ENCODE measurements around the gene VAMP4.

VAMP4 gene

DNA sequence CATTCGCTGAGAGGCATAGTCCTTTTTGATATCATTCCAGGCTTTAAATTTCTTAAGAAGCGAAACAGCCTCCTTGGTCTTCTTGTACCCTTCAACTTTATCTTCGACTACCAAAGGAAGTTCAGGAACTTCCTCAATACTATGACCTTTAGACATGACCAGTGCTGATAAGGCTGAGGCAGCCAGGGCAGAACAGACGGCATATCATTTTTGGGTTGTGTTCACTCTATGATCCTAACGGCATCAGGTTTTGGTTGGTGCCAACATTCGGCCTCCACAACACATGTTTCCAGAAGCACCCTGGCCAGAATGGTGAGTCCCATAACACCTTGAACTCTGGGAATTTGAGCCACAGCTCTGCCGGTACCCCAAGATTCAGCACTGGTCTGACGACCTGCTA, 58.0 kb downstream of the VAMP4 start:
- no peaks in the 10 kb centered on the region for H3K27me3 ChIP-seq (ENCODE audit: control insufficient read depth, insufficient read depth, low read length)
- no peaks in the 10 kb centered on the region for H3K9me3 ChIP-seq (ENCODE audit: control insufficient read depth, insufficient read depth, low read length)
- no peak overlapping the region for H3K4me3 ChIP-seq (ENCODE audit: low read depth, low read length)
- no peak overlapping the region for H3K9ac ChIP-seq (ENCODE audit: low read depth, low read length)
- no peaks in the 10 kb centered on the region for H3K36me3 ChIP-seq (ENCODE audit: control insufficient read depth, insufficient read depth, low read length)
- H3K4me1 ChIP-seq (ENCODE audit: control insufficient read depth, insufficient read depth, low read length): no peaks in the 10 kb centered on the region

GRCh38 chr1:171680339-171680738, 61.5 kb downstream of the VAMP4 start:
- Histone ChIP-seq H3K27me3 (ENCODE audit: control insufficient read depth, insufficient read depth, low read length) (no peaks in the 10 kb centered on the region), H3K4me1 (ENCODE audit: control insufficient read depth, insufficient read depth, low read length) (no peaks in the 10 kb centered on the region), H3K9ac (ENCODE audit: low read depth, low read length) (no peak overlapping the region), H3K36me3 (ENCODE audit: control insufficient read depth, insufficient read depth, low read length) (no peaks in the 10 kb centered on the region), H3K9me3 (ENCODE audit: control insufficient read depth, insufficient read depth, low read length) (no peaks in the 10 kb centered on the region), H3K4me3 (ENCODE audit: low read depth, low read length) (no peak overlapping the region)

- H3K9ac ChIP-seq (ENCODE audit: low read depth, low read length): no peak overlapping the region
- H3K4me3 ChIP-seq (ENCODE audit: low read depth, low read length): no peak overlapping the region
- no peaks in the 10 kb centered on the region for H3K4me1 ChIP-seq (ENCODE audit: control insufficient read depth, insufficient read depth, low read length)
- H3K36me3 ChIP-seq (ENCODE audit: control insufficient read depth, insufficient read depth, low read length): no peaks in the 10 kb centered on the region
- no peaks in the 10 kb centered on the region for H3K9me3 ChIP-seq (ENCODE audit: control insufficient read depth, insufficient read depth, low read length)
- H3K27me3 ChIP-seq (ENCODE audit: control insufficient read depth, insufficient read depth, low read length): no peaks in the 10 kb centered on the region
These were observed 65.0 kb downstream of the VAMP4 start for GRCh38 chr1:171676823-171677222.

GRCh38 chr1:171674431-171675405, 67.1 kb downstream of the VAMP4 start:
- Histone ChIP-seq H3K27me3 (ENCODE audit: control insufficient read depth, insufficient read depth, low read length) (no peaks in the 10 kb centered on the region), H3K9ac (ENCODE audit: low read depth, low read length) (no peak overlapping the region), H3K4me3 (ENCODE audit: low read depth, low read length) (no peak overlapping the region), H3K36me3 (ENCODE audit: control insufficient read depth, insufficient read depth, low read length) (no peaks in the 10 kb centered on the region), H3K9me3 (ENCODE audit: control insufficient read depth, insufficient read depth, low read length) (no peaks in the 10 kb centered on the region), H3K4me1 (ENCODE audit: control insufficient read depth, insufficient read depth, low read length) (no peaks in the 10 kb centered on the region)

DNA sequence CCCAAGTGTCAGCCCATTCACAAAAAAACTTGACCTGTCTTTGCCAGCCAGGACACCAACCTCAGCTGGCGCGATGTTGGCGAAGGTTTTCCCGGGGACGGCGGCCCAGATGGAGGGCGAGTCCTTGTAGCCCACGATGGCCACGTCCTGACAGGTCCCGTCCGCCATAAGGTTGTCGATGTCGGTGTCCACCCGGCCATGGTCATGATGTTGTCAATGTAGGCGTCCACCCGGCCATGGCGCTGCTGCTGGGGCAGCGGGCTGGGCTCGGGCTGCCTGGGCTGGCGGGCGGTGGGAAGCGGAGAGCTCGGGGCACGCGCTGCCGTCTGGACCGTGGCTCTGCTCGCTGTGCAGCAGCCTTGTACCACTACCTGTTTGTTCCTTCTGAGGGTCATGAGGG, 71.1 kb downstream of the VAMP4 start:
- no peak overlapping the region for H3K9ac ChIP-seq (ENCODE audit: low read depth, low read length)
- no peaks in the 10 kb centered on the region for H3K27me3 ChIP-seq (ENCODE audit: control insufficient read depth, insufficient read depth, low read length)
- no peaks in the 10 kb centered on the region for H3K36me3 ChIP-seq (ENCODE audit: control insufficient read depth, insufficient read depth, low read length)

GRCh38 chr1:171668372-171668771, 73.5 kb downstream of the VAMP4 start:
- no peaks in the 10 kb centered on the region for H3K9me3 ChIP-seq (ENCODE audit: control insufficient read depth, insufficient read depth, low read length)
- no peaks in the 10 kb centered on the region for H3K4me1 ChIP-seq (ENCODE audit: control insufficient read depth, insufficient read depth, low read length)
- H3K27me3 ChIP-seq (ENCODE audit: control insufficient read depth, insufficient read depth, low read length): no peaks in the 10 kb centered on the region
- H3K9ac ChIP-seq (ENCODE audit: low read depth, low read length): no peak overlapping the region
- no peak overlapping the region for H3K4me3 ChIP-seq (ENCODE audit: low read depth, low read length)
- H3K36me3 ChIP-seq (ENCODE audit: control insufficient read depth, insufficient read depth, low read length): no peaks in the 10 kb centered on the region

More for the DNA sequence above, 71.1 kb downstream of the VAMP4 start:
- Histone ChIP-seq H3K4me1 (ENCODE audit: control insufficient read depth, insufficient read depth, low read length) (no peaks in the 10 kb centered on the region), H3K9me3 (ENCODE audit: control insufficient read depth, insufficient read depth, low read length) (no peaks in the 10 kb centered on the region), H3K4me3 (ENCODE audit: low read depth, low read length) (no peak overlapping the region)

- no peaks in the 10 kb centered on the region for H3K36me3 ChIP-seq (ENCODE audit: control insufficient read depth, insufficient read depth, low read length)
- H3K4me1 ChIP-seq (ENCODE audit: control insufficient read depth, insufficient read depth, low read length): no peaks in the 10 kb centered on the region
- no peak overlapping the region for H3K9ac ChIP-seq (ENCODE audit: low read depth, low read length)
- no peaks in the 10 kb centered on the region for H3K9me3 ChIP-seq (ENCODE audit: control insufficient read depth, insufficient read depth, low read length)
- no peak overlapping the region for H3K4me3 ChIP-seq (ENCODE audit: low read depth, low read length)
- no peaks in the 10 kb centered on the region for H3K27me3 ChIP-seq (ENCODE audit: control insufficient read depth, insufficient read depth, low read length)
These were observed 75.6 kb downstream of the VAMP4 start for GRCh38 chr1:171666114-171666769.

GRCh38 chr1:171664976-171665375, 76.9 kb downstream of the VAMP4 start:
- no peaks in the 10 kb centered on the region for H3K36me3 ChIP-seq (ENCODE audit: control insufficient read depth, insufficient read depth, low read length)
- H3K9me3 ChIP-seq (ENCODE audit: control insufficient read depth, insufficient read depth, low read length): no peaks in the 10 kb centered on the region
- no peak overlapping the region for H3K9ac ChIP-seq (ENCODE audit: low read depth, low read length)
- no peak overlapping the region for H3K4me3 ChIP-seq (ENCODE audit: low read depth, low read length)
- H3K4me1 ChIP-seq (ENCODE audit: control insufficient read depth, insufficient read depth, low read length): no peaks in the 10 kb centered on the region
- no peaks in the 10 kb centered on the region for H3K27me3 ChIP-seq (ENCODE audit: control insufficient read depth, insufficient read depth, low read length)

DNA sequence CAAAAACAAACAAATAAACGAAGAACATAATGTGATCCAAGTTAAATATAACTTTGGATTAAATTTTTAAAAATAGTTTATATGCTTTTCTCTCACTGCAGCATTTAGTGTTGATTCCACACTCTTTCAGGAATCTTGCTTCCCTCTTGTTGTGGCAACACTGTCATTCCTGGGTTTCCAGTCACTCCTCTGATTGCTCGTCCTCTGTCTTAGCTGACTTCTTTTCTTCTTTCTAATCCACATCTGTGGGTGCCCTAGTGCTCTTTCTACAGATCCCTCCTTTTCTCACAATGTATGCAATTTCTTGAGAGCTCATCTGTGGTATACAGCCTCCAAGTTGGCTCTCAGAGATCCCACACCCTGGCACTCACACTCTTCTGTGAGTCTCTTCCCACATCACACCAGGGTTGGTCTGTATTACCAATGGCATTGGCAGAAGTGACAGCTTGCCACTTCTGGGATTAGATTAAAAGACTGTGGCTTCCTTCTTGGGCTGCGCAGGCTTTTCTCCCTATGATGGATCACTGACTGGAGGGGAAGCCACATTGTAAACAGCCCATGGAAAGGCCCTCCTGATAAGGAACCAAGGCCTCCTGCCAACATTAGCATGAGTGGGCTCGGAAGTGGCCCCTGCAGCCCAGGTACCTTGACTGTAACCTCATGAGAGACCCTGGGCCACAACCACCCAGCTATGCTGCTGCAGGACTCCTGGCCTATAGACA, 77.8 kb downstream of the VAMP4 start:
- Histone ChIP-seq H3K36me3 (ENCODE audit: control insufficient read depth, insufficient read depth, low read length) (no peaks in the 10 kb centered on the region), H3K4me3 (ENCODE audit: low read depth, low read length) (no peak overlapping the region), H3K4me1 (ENCODE audit: control insufficient read depth, insufficient read depth, low read length) (no peaks in the 10 kb centered on the region), H3K9ac (ENCODE audit: low read depth, low read length) (no peak overlapping the region), H3K9me3 (ENCODE audit: control insufficient read depth, insufficient read depth, low read length) (no peaks in the 10 kb centered on the region), H3K27me3 (ENCODE audit: control insufficient read depth, insufficient read depth, low read length) (no peaks in the 10 kb centered on the region)

- H3K9me3 ChIP-seq (ENCODE audit: control insufficient read depth, insufficient read depth, low read length): no peaks in the 10 kb centered on the region
- H3K4me3 ChIP-seq (ENCODE audit: low read depth, low read length): no peak overlapping the region
- no peaks in the 10 kb centered on the region for H3K36me3 ChIP-seq (ENCODE audit: control insufficient read depth, insufficient read depth, low read length)
- no peak overlapping the region for H3K9ac ChIP-seq (ENCODE audit: low read depth, low read length)
- no peaks in the 10 kb centered on the region for H3K4me1 ChIP-seq (ENCODE audit: control insufficient read depth, insufficient read depth, low read length)
- no peaks in the 10 kb centered on the region for H3K27me3 ChIP-seq (ENCODE audit: control insufficient read depth, insufficient read depth, low read length)
These were observed 78.6 kb downstream of the VAMP4 start for GRCh38 chr1:171663036-171663853.

- H3K4me1 ChIP-seq (ENCODE audit: control insufficient read depth, insufficient read depth, low read length): no peaks in the 10 kb centered on the region
- no peaks in the 10 kb centered on the region for H3K9me3 ChIP-seq (ENCODE audit: control insufficient read depth, insufficient read depth, low read length)
- H3K36me3 ChIP-seq (ENCODE audit: control insufficient read depth, insufficient read depth, low read length): no peaks in the 10 kb centered on the region
- no peak overlapping the region for H3K4me3 ChIP-seq (ENCODE audit: low read depth, low read length)
- H3K27me3 ChIP-seq (ENCODE audit: control insufficient read depth, insufficient read depth, low read length): no peaks in the 10 kb centered on the region
- H3K9ac ChIP-seq (ENCODE audit: low read depth, low read length): no peak overlapping the region
These were observed 80.7 kb downstream of the VAMP4 start for GRCh38 chr1:171661076-171661650.
